OCI-LY3 (cell line): ENCODE results near the gene ECM2.

Experiments
- H2AFZ ChIP-seq: fragments of 200-600, 300-600 bp; shearing (Covaris generic); 2 replicates; pipeline ENCODE4 v1.6.0; 2014; ENCODE audit warnings: antibody characterized with exemption, low read depth, low read length
- H3K27ac ChIP-seq: fragments of 200-600, 300-600 bp; sonication (generic); 2 replicates; pipeline ENCODE4 v1.5.1; 2014; ENCODE audit warnings: mild to moderate bottlenecking, low read length, moderate library complexity, mixed read lengths
- H3K27me3 ChIP-seq: fragments of 200-600, 300-600 bp; sonication (generic); 2 replicates; pipeline ENCODE4 v1.6.1; 2014; ENCODE audit warnings: low read depth, low read length, mixed read lengths
- H3K36me3 ChIP-seq: fragments of 200-600, 300-600 bp; sonication (generic); replicated peaks from 2 replicates; pipeline ENCODE3; 2014; ENCODE audit warnings: low read depth, low read length, mixed read lengths
- H3K4me1 ChIP-seq: fragments of 300-600, 200-600 bp; sonication (generic); 2 replicates; pipeline ENCODE4 v1.6.1; 2014; ENCODE audit warnings: low read length, mixed read lengths
- H3K4me2 ChIP-seq: fragments of 200-600, 300-600 bp; sonication (generic); 2 replicates; pipeline ENCODE4 v1.6.1; 2014; ENCODE audit warnings: low read length, mixed read lengths
- H3K4me3 ChIP-seq: fragments of 300-600, 200-600 bp; sonication (generic); 2 replicates; pipeline ENCODE4 v1.5.1; 2014; ENCODE audit warnings: antibody characterized with exemption, mild to moderate bottlenecking, low read length, moderate library complexity
- H3K79me2 ChIP-seq: fragments of 300-600, 200-600 bp; shearing (Covaris generic); 2 replicates; pipeline ENCODE4 v1.6.1; 2014; ENCODE audit warnings: mild to moderate bottlenecking, low read length, mixed read lengths
- H3K9ac ChIP-seq: fragments of 300-600, 200-600 bp; shearing (Covaris generic); 2 replicates; pipeline ENCODE4 v1.6.0; 2014; ENCODE audit warnings: mild to moderate bottlenecking, low read length, moderate library complexity
- H3K9me3 ChIP-seq: fragments of 200-600, 300-600 bp; shearing (Covaris generic); 2 replicates; pipeline ENCODE4 v1.6.1; 2014; ENCODE audit warnings: low read length, mixed read lengths; ENCODE audit not compliant: insufficient read depth
- H4K20me1 ChIP-seq: fragments of 200-600, 300-600 bp; sonication (generic); 2 replicates; pipeline ENCODE4 v1.6.1; 2016; ENCODE audit warnings: low read length, mixed read lengths; ENCODE audit not compliant: insufficient read depth
- EZH2phosphoT487 ChIP-seq: fragments of 200-600 bp; shearing (Covaris generic); IDR thresholded peaks from 2 replicates; pipeline ENCODE4 v1.6.1; 2018; ENCODE audit warnings: antibody characterized with exemption, mixed run types, low read depth
- TF ChIP-seq, protein P1 (sequence below): fragments of 200-600, 300-600 bp; sonication (generic); IDR thresholded peaks from 2 replicates; pipeline ENCODE4 v1.5.1; 2014; ENCODE audit warnings: antibody characterized with exemption, low read length, low read depth

ECM2 gene

GRCh38 chr9:92545002-92545510 lies 9.3 kb upstream of the ECM2 start:
- Histone ChIP-seq H3K9ac (no peak overlapping the region), H3K4me2 (no peak overlapping the region), H3K27ac (no peak overlapping the region), H3K27me3 (no peaks in the 10 kb centered on the region), H4K20me1 (no peaks in the 10 kb centered on the region), H3K9me3 (no peaks in the 10 kb centered on the region), H2AFZ (no peak overlapping the region), H3K4me3 (no peak overlapping the region), H3K36me3 (no peaks in the 10 kb centered on the region), H3K4me1 (no peaks in the 10 kb centered on the region), H3K79me2 (no peaks in the 10 kb centered on the region)
- TF ChIP-seq, protein P1, sequence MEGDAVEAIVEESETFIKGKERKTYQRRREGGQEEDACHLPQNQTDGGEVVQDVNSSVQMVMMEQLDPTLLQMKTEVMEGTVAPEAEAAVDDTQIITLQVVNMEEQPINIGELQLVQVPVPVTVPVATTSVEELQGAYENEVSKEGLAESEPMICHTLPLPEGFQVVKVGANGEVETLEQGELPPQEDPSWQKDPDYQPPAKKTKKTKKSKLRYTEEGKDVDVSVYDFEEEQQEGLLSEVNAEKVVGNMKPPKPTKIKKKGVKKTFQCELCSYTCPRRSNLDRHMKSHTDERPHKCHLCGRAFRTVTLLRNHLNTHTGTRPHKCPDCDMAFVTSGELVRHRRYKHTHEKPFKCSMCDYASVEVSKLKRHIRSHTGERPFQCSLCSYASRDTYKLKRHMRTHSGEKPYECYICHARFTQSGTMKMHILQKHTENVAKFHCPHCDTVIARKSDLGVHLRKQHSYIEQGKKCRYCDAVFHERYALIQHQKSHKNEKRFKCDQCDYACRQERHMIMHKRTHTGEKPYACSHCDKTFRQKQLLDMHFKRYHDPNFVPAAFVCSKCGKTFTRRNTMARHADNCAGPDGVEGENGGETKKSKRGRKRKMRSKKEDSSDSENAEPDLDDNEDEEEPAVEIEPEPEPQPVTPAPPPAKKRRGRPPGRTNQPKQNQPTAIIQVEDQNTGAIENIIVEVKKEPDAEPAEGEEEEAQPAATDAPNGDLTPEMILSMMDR, result no peak
- no peak for TF ChIP-seq EZH2phosphoT487

DNA sequence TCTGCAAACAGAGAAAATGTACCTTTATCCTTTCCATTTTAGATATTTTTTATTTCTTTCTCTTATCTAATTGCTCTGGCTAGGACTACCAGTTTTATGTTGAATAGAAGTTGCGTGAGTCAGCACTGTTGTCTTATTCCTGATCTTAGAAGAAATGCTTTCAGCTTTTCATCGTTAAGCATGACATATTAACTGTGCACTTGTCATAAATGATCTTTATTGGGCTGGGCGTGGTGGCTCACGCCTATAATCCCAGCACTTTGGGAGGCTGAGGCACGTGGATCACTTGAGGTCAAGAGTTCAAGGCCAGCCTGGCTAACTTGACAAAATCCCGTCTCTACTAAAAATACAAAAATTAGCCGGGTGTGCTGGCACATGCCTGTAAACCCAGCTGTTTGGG lies 8.2 kb upstream of the ECM2 start:
- Histone ChIP-seq H3K79me2 (no peaks in the 10 kb centered on the region), H3K27ac (no peak overlapping the region), H4K20me1 (no peaks in the 10 kb centered on the region), H2AFZ (no peak overlapping the region), H3K27me3 (no peaks in the 10 kb centered on the region), H3K4me3 (no peak overlapping the region), H3K4me2 (no peak overlapping the region), H3K36me3 (no peaks in the 10 kb centered on the region), H3K4me1 (no peaks in the 10 kb centered on the region), H3K9ac (no peak overlapping the region), H3K9me3 (no peaks in the 10 kb centered on the region)
- no peak for TF ChIP-seq EZH2phosphoT487
- TF ChIP-seq, protein P1, result no peak

- Histone ChIP-seq H3K9me3 (peaks cover 1% of the 10 kb centered on the region; the same call in 1 of the 2 replicates), H2AFZ (no peak overlapping the region), H3K79me2 (peaks cover 3% of the 10 kb centered on the region; the same call in 1 of the 2 replicates), H4K20me1 (no peaks in the 10 kb centered on the region), H3K4me1 (peaks cover 40% of the 10 kb centered on the region), H3K27ac (no peak overlapping the region), H3K9ac (no peak overlapping the region), H3K4me2 (no peak overlapping the region), H3K27me3 (no peaks in the 10 kb centered on the region), H3K4me3 (no peak overlapping the region), H3K36me3 (peaks cover 1% of the 10 kb centered on the region)
- no peak for TF ChIP-seq EZH2phosphoT487
- TF ChIP-seq, protein P1, result no peak
These were observed 2.8 kb upstream of the ECM2 start for GRCh38 chr9:92538541-92538940.

- Histone ChIP-seq H3K4me2 (peak overlapping the region; percentile 91), H3K36me3 (peaks cover 10% of the 10 kb centered on the region), H2AFZ (no peak overlapping the region), H3K27me3 (no peaks in the 10 kb centered on the region), H3K27ac (peak overlapping the region; percentile 97), H3K9ac (peak overlapping the region; percentile 59), H3K9me3 (peaks cover 4% of the 10 kb centered on the region; the same call in 1 of the 2 replicates), H3K79me2 (peaks cover 5% of the 10 kb centered on the region; the same call in 1 of the 2 replicates), H3K4me1 (peaks cover 43% of the 10 kb centered on the region), H3K4me3 (peak overlapping the region; percentile 68), H4K20me1 (no peaks in the 10 kb centered on the region)
- TF ChIP-seq EZH2phosphoT487, result no peak
- TF ChIP-seq, protein P1, result no peak
These were observed 1.1 kb downstream of the ECM2 start for GRCh38 chr9:92534674-92535073.
